ENCODE data around the gene PGA5.

PGA5 gene

DNA sequence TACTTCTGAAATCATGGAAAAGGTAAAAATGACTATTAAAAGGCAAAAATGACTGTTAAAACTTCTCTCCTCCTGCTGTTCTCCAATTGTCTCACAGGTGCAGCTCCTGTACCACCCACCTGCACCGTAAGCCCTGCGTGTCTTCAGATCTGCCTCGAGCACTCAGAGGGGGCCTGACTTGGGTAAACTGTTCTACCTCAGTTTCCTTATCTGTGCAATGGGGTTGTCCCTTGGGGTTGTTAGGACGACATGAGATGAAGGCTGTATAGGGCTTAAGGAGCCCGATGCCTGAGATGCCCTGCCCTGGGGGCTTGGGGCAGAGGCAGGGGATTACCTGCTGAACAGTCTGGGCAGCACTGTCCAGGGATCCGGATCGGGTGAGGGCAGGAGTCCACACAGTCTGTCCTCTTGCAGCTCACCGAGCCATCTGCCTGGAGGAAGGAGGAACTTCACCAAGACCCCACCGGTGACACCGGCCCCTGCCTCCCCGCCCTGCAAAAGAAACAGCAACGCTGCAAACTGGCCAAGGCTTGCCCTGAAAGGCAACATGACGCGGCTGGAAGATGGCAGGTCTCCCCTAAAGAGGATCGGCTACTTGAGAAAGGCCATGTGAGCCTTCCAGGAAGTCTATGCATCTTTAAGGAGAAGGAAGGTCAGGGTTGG, 27.7 kb downstream of the PGA5 start:
- no peak for DNase-seq

- DNase-seq: no peak
These were observed 29.5 kb downstream of the PGA5 start for GRCh38 chr11:61270354-61271076.

- no peak for DNase-seq
These were observed 31.8 kb downstream of the PGA5 start for GRCh38 chr11:61272731-61273130.

GRCh38 chr11:61273178-61274078, 32.5 kb downstream of the PGA5 start:
- DNase-seq: no peak

GRCh38 chr11:61274084-61274483, 33.1 kb downstream of the PGA5 start:
- no peak for DNase-seq

GRCh38 chr11:61275191-61275590, 34.2 kb downstream of the PGA5 start:
- no peak for DNase-seq

- DNase-seq: no peak
These were observed 36.4 kb downstream of the PGA5 start for GRCh38 chr11:61277186-61278000.

GRCh38 chr11:61278001-61278470, 37.1 kb downstream of the PGA5 start:
- DNase-seq: no peak

DNA sequence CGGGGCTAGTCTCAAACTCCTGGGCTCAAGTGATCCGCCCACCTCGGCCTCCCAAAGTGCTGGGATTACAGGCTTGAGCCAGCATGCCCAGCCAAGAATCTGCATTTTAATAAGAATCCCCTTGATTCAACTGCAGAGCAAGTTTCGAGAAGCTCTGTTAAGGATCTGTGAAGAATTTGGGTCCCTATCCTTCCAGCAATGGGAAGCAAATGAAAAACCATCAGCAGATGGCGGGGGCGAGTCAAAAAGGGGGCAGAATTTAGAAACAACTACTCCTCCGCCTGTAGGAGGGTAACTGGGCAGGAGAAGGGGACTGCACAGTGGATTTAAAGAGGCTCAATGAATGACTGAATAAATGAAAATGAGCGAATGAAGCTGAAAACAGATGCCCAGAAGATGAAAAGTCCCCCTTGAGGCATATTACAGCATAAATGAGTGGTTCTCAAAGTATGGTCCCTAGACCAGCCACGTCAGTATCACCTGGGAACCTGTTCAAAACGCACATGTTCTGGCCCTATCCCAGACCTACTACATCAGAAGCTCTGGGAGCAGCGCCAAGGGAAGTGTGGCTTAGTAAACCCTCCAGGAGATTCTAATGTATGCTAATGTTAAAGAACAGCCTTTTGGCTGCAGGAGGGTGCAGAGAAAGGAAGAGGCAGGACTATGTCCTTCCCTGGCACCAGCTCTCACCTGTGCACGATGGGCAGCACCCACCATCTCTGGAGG, 39.1 kb downstream of the PGA5 start:
- DNase-seq: no peak

GRCh38 chr11:61280883-61281580, 40.1 kb downstream of the PGA5 start:
- DNase-seq: no peak

DNA sequence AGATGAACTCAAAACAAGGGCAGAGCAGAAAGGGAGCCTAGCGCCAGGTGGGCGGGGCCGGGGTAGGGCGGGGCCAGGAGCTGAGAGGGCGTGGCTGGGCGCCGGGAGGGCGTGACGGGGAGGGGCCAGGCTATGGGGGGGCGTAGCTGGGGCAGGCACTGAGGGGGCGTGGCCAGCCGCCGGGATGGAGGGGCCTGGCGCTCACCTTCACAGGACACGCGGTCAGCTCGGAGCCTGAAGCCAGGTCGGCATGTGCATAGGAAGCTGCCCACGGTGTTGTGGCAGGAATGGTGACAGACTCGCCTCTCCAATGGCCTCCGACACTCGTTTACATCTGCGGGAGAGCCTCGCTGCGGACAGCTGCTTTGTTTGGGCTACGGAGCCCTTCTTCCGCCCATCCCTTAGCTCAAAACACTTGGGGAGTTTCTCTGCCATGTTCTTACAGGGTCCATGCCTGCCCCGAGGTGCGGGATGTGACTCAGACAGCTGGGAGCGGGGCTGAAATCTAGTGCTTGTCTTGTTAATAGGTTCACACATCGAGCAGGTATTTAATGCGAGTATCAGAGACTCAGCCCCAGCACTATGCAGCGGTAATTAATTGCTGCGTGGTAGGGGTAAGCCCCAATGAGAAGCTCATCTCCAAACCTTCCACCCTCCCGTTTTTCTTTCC, 40.7 kb downstream of the PGA5 start:
- no peak for DNase-seq

DNA sequence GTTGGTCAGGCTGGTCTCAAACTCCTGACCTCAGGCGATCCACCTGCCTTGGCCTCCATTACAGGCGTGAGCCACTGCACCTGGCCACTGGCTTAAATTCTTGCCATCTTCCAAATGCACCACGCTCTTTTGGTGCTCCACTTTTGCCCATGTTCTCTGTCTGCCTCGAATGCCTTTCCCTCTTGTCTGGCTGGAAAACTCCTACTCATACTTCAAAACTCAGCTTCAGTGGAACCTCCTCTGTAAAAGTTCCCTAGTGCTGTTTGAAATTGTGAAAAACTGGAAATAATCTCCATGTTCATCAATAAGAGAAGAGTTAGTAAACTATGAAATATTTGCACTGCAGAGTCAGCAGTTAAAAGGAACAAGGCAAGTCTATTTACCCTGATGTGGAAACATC, 42.6 kb downstream of the PGA5 start:
- DNase-seq: no peak

GRCh38 chr11:61287338-61287977, 46.5 kb downstream of the PGA5 start:
- DNase-seq: no peak

DNA sequence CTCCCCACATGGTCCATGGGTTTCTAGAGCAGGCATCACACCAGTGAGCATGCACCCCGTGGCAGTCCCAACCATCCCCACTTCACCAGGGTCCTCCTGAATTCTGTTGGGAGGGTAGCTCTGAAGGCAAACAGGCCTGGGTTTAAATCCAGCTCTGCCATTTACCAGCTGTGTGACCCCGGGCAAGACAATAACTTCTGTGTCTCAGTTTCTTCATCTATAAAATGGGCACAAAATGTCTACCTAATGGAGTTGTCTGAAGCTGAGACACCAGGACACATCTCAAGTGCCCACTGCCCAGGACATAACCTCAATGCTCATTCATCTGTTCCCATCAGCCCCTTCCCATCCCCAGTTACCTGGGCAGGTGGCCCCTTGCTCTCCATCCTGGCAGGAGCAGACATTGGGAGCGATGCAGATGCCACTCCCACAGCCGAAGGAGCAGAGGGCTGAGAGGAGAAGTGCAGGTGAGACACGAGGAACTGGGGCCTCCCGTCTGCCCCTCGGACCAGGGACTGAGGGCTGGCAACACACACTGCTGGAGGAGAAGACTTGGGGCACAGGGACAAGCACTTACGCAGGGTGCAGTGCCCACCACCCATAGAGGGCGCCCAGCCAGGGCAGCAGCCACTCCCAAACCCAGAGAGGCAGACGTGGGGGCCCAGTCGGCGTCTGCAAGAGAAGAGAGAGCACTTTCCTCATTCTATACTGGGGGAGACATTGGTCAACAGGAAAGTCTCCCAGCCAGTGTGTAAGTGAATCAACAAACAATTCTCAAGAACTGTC, 50.1 kb downstream of the PGA5 start:
- no peak for DNase-seq

DNA sequence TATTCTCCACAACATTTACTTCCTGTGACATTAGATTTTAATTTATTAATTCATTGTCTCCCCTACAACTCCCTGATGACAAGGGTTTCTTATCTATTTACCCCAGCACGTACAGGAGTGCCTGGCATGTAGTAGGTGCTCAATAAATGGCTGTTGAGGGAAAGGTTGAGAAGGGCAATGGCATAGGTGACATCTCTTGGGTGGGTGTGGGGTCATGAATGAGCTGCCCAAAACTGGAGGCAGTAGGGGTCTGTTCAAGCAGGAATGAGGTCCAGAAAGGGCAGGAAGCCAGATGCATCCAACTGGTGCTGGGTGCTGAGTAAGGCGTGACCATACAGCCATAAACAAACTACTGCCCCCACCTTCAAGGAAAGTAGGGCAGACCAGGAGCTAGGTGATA, 51.4 kb downstream of the PGA5 start:
- no peak for DNase-seq

DNA sequence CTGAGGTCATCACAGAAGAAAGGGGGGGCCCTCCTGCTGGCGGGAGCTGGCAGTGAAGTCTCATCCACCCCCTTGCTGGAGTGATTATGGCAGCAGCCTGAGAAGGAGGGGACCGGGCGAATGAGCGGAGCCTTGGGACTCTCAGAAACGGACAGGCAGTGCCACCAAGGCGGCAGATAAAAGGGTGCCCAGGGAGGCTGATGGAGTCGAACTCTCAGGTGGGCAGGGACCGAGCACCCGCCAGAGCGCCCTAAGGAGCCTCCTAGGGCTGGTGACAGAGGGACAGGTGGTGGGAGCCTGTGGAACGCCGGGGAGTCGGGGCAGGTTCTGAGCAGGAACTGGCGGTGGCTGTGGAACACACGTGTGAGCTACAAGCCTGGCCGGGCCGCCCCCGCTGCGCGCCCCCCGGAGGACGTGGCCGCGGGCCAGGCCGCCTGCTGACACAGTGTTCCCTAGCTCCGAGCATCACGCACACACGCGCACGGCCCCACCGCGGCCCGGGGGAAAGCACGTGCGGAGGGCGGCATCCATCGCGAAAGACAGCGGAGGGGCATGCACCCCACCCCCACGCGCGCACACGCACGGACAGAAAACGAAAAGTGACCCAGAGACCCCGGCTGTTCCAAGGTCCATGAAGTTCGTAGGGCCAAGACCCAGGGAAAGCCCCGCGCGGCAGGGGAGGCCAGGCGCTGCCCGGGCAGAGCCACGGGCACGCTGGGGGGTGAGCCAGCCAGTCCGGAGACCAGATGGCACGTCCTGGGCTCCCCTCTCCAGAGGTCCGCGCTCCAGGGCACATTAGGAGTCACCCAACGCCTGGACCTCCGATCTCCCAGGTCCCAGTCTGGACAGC, 53.1 kb downstream of the PGA5 start:
- DNase-seq: no peak

- DNase-seq: peak; percentile 49
These were observed 54.0 kb downstream of the PGA5 start, which contains the start of gene VWCE for GRCh38 chr11:61294717-61295595. TSS of gene VWCE (minus strand) at chr11:61295316. CDS start at chr11:61295037, 279 bp downstream.
